NB4 (cell line): ENCODE data around the gene PABPC1L2A.
"Not testable (repeated sequence)": the region's sequence is repeated elsewhere in the genome, so short reads cannot be mapped to it uniquely, and the experiment has no call there.

Experiments
- DNase-seq: peaks from one replicate; pipeline ENCODE4 v3.0.0; 2010; ENCODE audit warnings: low read depth
- H3K4me3 ChIP-seq: one replicate; pipeline ENCODE4 v1.5.1; 2011; ENCODE audit warnings: mild to moderate bottlenecking, low read depth, low read length, moderate library complexity
- CTCF ChIP-seq: IDR thresholded peaks from one replicate; pipeline ENCODE4 v1.5.1; 2012; ENCODE audit warnings: low read depth, low read length
- MAX ChIP-seq: IDR thresholded peaks from 2 replicates; pipeline ENCODE4 v1.6.1; 2011; ENCODE audit warnings: low read depth, low read length
- MYC ChIP-seq: IDR thresholded peaks from 2 replicates; pipeline ENCODE4 v1.6.1; 2011; ENCODE audit warnings: low read depth, low read length
- POLR2A ChIP-seq: IDR thresholded peaks from 2 replicates; pipeline ENCODE4 v1.6.1; 2011; ENCODE audit warnings: mild to moderate bottlenecking; ENCODE audit not compliant: insufficient read length; ENCODE audit errors: extremely low read depth

The PABPC1L2A gene

GRCh38 chrX:73068467-73069364 is 10.6 kb downstream of the PABPC1L2A start:
- DNase-seq = no peak
- TF ChIP-seq CTCF (no peak), POLR2A (no peak), MYC (no peak), MAX (no peak)
- H3K4me3 ChIP-seq = no peak overlapping the region

- not testable (repeated sequence) for DNase-seq, H3K4me3 ChIP-seq
These were observed 11.4 kb downstream of the PABPC1L2A start for GRCh38 chrX:73067761-73068466.

- no peak overlapping the region for H3K4me3 ChIP-seq
- no peak for TF ChIP-seq MYC
- no peak for TF ChIP-seq POLR2A
- TF ChIP-seq CTCF = no peak
- no peak for TF ChIP-seq MAX
- no peak for DNase-seq
These were observed 50.4 kb downstream of the PABPC1L2A start for GRCh38 chrX:73028876-73029275.
